Lower leg skin (tissue), 3 donors: ENCODE measurements around the gene RNASE12.

Experiments
- CTCF ChIP-seq, 3 donors: fragments of 450-650 bp; IDR thresholded peaks; one replicate each; pipeline ENCODE4 v1.5.1; 2016; ENCODE audit warnings: antibody characterized with exemption in 3 of 3, mild to moderate bottlenecking in 3 of 3, moderate library complexity in 2 of 3
- POLR2A ChIP-seq, 2 donors: fragments of 450-650 bp; IDR thresholded peaks; one replicate each; pipeline ENCODE4 v1.6.1; 2016 to 2017; ENCODE audit warnings: antibody characterized with exemption in 2 of 2, mild to moderate bottlenecking in 1 of 2, moderate library complexity in 1 of 2

- no peak for TF ChIP-seq CTCF (IDR thresholded peaks at IDR 0.05)
- TF ChIP-seq POLR2A (IDR thresholded peaks at IDR 0.05), result no peak
Observed at GRCh38 chr14:20630340-20631022, 39.3 kb upstream of the RNASE12 start.
